ENCODE results near the gene DLGAP4. TPM values are rescaled to one million over a fixed set of nuclear protein-coding genes. Genes with fewer than 3 reads are reported as not detected.

DLGAP4 gene
- total and polyA plus RNA-seq, 2 of the 13 experiments (the other 11 are each of a cell fraction or from before 2014, with no cell fraction given): 15.2 to 26.7 TPM

DNA sequence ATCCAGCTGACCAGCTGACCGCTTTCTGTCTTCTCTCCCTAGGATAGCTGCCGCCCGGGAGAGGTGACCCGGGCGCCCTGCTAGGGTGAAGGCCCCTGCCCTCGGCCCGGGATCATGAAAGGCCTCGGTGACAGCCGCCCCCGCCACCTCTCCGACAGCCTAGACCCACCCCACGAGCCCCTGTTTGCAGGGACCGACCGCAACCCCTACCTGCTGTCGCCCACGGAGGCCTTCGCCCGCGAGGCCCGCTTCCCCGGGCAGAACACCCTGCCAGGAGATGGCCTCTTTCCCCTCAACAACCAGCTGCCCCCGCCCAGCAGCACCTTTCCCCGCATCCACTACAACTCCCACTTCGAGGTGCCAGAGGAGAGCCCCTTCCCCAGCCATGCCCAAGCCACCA is 125.5 kb downstream of the DLGAP4 start:
- 67% methylated on average over 20 of the region's 24 CpGs for WGBS (ENCODE audit: low lambda C conversion rate)
- Histone ChIP-seq H3K27ac (ENCODE audit: extremely low read length, insufficient read depth, low read length) (no peak overlapping the region), H3K79me2 (ENCODE audit: insufficient read depth, low read length) (no peaks in the 10 kb centered on the region), H4K20me1 (ENCODE audit: insufficient read depth, low read length) (no peaks in the 10 kb centered on the region), H3K4me3 (replicated peaks in 1 of 3; ENCODE audit: insufficient read depth in 1 of 3, low read depth in 2 of 3, low read length in 3 of 3) (no peak overlapping the region), H2AFZ (ENCODE audit: low read length) (no peak overlapping the region), H3K4me1 (ENCODE audit: insufficient read depth, low read length) (no peaks in the 10 kb centered on the region), H3K4me2 (ENCODE audit: low read depth, low read length) (no peak overlapping the region), H3K36me3 (replicated peaks in 1 of 2; ENCODE audit: control insufficient read depth in 1 of 2, insufficient read depth in 2 of 2, low read length in 2 of 2) (peaks cover 0 to 3% of the 10 kb centered on the region in 2 experiments; a peak in 1 of 5 replicates), H3K9me3 (ENCODE audit: low read length) (no peaks in the 10 kb centered on the region), H3K27me3 (ENCODE audit: control insufficient read depth in 1 of 2, insufficient read depth in 2 of 2, low read length in 2 of 2) (peaks cover 0 to 28% of the 10 kb centered on the region in 2 experiments; a peak in 4 of 5 replicates), H3K9ac (ENCODE audit: insufficient read depth, low read depth, low read length) (no peak overlapping the region)
- no peak for DNase-seq (ENCODE audit: low spot score)
- in situ Hi-C loops (cut with HindIII; ENCODE audit: extremely low pct_ligation_motif_present, low pct_unique_long_range_greater_than_20kb) (no loop called here), intact Hi-C loops (cut with micrococcal nuclease; ENCODE audit: unreplicated experiment) (loop anchor here (10.0 kb wide), 1 partner anchor 437 kb away; no protein-coding TSS in a partner anchor)
- no peak for ATAC-seq
- BruUV-seq (replicated peaks): no TSS peak
- POLR2A ChIA-PET: no interaction called here
- CTCF ChIA-PET (ENCODE audit: low intra/inter-chr PET ratio, low total read pairs): no interaction called here
- no peak for FAIRE-seq
- TF ChIP-seq DMAP1 (CRISPR knock-in tag; IDR thresholded peaks at IDR 0.05) (no peak), GATAD1 (CRISPR knock-in tag; IDR thresholded peaks at IDR 0.05) (no peak), ZNF343 (CRISPR knock-in tag; IDR thresholded peaks at IDR 0.05) (no peak), ZNF383 (CRISPR knock-in tag; IDR thresholded peaks at IDR 0.05; ENCODE audit: borderline replicate concordance) (no peak), GPN1 (CRISPR knock-in tag; IDR thresholded peaks at IDR 0.05; ENCODE audit: borderline replicate concordance) (no peak), ZNF777 (CRISPR knock-in tag; IDR thresholded peaks at IDR 0.05) (no peak), ZNF879 (CRISPR knock-in tag; IDR thresholded peaks at IDR 0.05) (no peak), ZKSCAN8 (CRISPR knock-in tag; IDR thresholded peaks at IDR 0.05; ENCODE audit: borderline replicate concordance) (no peak), MAF1 (CRISPR knock-in tag; IDR thresholded peaks at IDR 0.05; ENCODE audit: borderline replicate concordance) (no peak), NFATC3 (CRISPR knock-in tag; IDR thresholded peaks at IDR 0.05) (no peak), ZNF292 (CRISPR knock-in tag; IDR thresholded peaks at IDR 0.05; ENCODE audit: borderline replicate concordance, low read depth) (no peak), ZMAT3 (CRISPR knock-in tag; conservative IDR thresholded peaks at IDR 0.05) (no peak)
- TF ChIP-seq, protein P1, sequence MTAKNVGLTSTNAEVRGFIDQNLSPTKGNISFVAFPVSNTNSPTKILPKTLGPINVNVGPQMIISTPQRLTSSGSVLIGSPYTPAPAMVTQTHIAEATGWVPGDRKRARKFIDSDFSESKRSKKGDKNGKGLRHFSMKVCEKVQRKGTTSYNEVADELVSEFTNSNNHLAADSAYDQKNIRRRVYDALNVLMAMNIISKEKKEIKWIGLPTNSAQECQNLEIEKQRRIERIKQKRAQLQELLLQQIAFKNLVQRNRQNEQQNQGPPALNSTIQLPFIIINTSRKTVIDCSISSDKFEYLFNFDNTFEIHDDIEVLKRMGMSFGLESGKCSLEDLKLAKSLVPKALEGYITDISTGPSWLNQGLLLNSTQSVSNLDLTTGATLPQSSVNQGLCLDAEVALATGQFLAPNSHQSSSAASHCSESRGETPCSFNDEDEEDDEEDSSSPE (CRISPR knock-in tag; IDR thresholded peaks at IDR 0.05): no peak
- TF ChIP-seq, protein P2, sequence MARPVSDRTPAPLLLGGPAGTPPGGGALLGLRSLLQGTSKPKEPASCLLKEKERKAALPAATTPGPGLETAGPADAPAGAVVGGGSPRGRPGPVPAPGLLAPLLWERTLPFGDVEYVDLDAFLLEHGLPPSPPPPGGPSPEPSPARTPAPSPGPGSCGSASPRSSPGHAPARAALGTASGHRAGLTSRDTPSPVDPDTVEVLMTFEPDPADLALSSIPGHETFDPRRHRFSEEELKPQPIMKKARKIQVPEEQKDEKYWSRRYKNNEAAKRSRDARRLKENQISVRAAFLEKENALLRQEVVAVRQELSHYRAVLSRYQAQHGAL (CRISPR knock-in tag; IDR thresholded peaks at IDR 0.05; ENCODE audit: not compliant biosample characterization): no peak
- TF ChIP-seq, protein P3, sequence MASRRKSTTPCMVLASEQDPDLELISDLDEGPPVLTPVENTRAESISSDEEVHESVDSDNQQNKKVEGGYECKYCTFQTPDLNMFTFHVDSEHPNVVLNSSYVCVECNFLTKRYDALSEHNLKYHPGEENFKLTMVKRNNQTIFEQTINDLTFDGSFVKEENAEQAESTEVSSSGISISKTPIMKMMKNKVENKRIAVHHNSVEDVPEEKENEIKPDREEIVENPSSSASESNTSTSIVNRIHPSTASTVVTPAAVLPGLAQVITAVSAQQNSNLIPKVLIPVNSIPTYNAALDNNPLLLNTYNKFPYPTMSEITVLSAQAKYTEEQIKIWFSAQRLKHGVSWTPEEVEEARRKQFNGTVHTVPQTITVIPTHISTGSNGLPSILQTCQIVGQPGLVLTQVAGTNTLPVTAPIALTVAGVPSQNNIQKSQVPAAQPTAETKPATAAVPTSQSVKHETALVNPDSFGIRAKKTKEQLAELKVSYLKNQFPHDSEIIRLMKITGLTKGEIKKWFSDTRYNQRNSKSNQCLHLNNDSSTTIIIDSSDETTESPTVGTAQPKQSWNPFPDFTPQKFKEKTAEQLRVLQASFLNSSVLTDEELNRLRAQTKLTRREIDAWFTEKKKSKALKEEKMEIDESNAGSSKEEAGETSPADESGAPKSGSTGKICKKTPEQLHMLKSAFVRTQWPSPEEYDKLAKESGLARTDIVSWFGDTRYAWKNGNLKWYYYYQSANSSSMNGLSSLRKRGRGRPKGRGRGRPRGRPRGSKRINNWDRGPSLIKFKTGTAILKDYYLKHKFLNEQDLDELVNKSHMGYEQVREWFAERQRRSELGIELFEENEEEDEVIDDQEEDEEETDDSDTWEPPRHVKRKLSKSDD (CRISPR knock-in tag; IDR thresholded peaks at IDR 0.05; ENCODE audit: low read depth): no peak
- TF ChIP-seq, protein P4, sequence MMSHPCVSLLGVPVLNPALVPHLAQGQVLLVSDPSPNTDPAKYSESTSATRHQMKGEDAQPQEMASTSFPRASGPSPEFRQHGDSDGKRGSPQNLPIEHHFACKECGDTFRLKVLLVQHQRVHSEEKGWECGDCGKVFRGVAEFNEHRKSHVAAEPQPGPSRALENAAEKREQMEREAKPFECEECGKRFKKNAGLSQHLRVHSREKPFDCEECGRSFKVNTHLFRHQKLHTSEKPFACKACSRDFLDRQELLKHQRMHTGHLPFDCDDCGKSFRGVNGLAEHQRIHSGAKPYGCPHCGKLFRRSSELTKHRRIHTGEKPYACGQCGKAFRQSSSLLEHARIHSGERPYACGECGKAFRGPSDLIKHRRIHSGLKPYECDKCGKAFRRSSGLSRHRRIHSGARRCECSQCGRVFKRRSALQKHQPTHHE (CRISPR knock-in tag; IDR thresholded peaks at IDR 0.05; ENCODE audit: borderline replicate concordance): no peak

Data from HepG2 (cell line).